GM23248 (cell line): ENCODE data around the gene LRRC8E. TPM values are rescaled to one million over a fixed set of nuclear protein-coding genes. Genes with fewer than 3 reads are reported as not detected.

Experiments used
- DNase-seq: peaks from one replicate; pipeline ENCODE4 v3.0.0-alpha.2; 2015
- H2AFZ ChIP-seq: fragments of 200-600 bp; sonication (generic); 2 replicates; pipeline ENCODE4 v1.6.1; 2016; ENCODE audit warnings: antibody characterized with exemption
- H3F3A ChIP-seq: fragments of 200-600 bp; sonication (generic); 2 replicates; pipeline ENCODE4 v1.6.1; 2016; ENCODE audit warnings: mild to moderate bottlenecking, antibody characterized with exemption, mixed run types; ENCODE audit not compliant: insufficient read depth
- H3K27ac ChIP-seq: fragments of 200-600 bp; sonication (generic); 2 replicates; pipeline ENCODE4 v1.5.1; 2016; ENCODE audit warnings: mild to moderate bottlenecking
- H3K27me3 ChIP-seq: fragments of 200-600 bp; sonication (generic); replicated peaks from 2 replicates; pipeline ENCODE4 v1.6.1; 2016; ENCODE audit warnings: mild to moderate bottlenecking; ENCODE audit not compliant: insufficient read depth
- H3K36me3 ChIP-seq: fragments of 200-600 bp; sonication (generic); 2 replicates; pipeline ENCODE4 v1.6.1; 2016; ENCODE audit warnings: low read depth, mild to moderate bottlenecking
- H3K4me1 ChIP-seq: fragments of 200-600 bp; sonication (generic); 2 replicates; pipeline ENCODE4 v1.6.1; 2016; ENCODE audit warnings: mild to moderate bottlenecking; ENCODE audit not compliant: insufficient read depth
- H3K4me2 ChIP-seq: fragments of 200-600 bp; sonication (generic); one replicate; pipeline ENCODE4 v1.6.1; 2016; ENCODE audit warnings: mild to moderate bottlenecking; ENCODE audit not compliant: unreplicated experiment
- H3K4me3 ChIP-seq: fragments of 200-600 bp; sonication (generic); 2 replicates; pipeline ENCODE4 v1.5.1; 2016; ENCODE audit warnings: mild to moderate bottlenecking
- H3K79me2 ChIP-seq: fragments of 200-600 bp; sonication (generic); 2 replicates; pipeline ENCODE4 v1.6.1; 2016; ENCODE audit warnings: mild to moderate bottlenecking; ENCODE audit not compliant: insufficient read depth
- H3K9ac ChIP-seq: fragments of 200-600 bp; sonication (generic); 2 replicates; pipeline ENCODE4 v1.6.1; 2016; ENCODE audit warnings: mild to moderate bottlenecking
- H3K9me2 ChIP-seq: fragments of 200-600 bp; sonication (generic); 2 replicates; pipeline ENCODE4 v1.6.1; 2016; ENCODE audit warnings: mixed run types, mild to moderate bottlenecking, moderate library complexity; ENCODE audit not compliant: insufficient read depth
- H3K9me3 ChIP-seq: fragments of 200-600 bp; sonication (generic); one replicate; pipeline ENCODE4 v1.6.1; 2017; ENCODE audit warnings: low read depth
- H4K20me1 ChIP-seq: fragments of 200-600 bp; sonication (generic); 2 replicates; pipeline ENCODE4 v1.6.0; 2016; ENCODE audit not compliant: insufficient read depth
- EZH2 ChIP-seq: fragments of 200-600 bp; sonication (generic); IDR thresholded peaks from 2 replicates; pipeline ENCODE4 v1.6.1; 2018; ENCODE audit warnings: antibody characterized with exemption, mild to moderate bottlenecking; ENCODE audit not compliant: insufficient read depth, poor library complexity, severe bottlenecking
- EZH2phosphoT487 ChIP-seq: fragments of 200-600 bp; sonication (generic); IDR thresholded peaks from 2 replicates; pipeline ENCODE4 v1.6.1; 2018; ENCODE audit warnings: antibody characterized with exemption, moderate library complexity, mild to moderate bottlenecking, low read depth; ENCODE audit not compliant: insufficient read depth
- WGBS, 2 experiments: methylation state at CpG; one replicate each; pipeline ENCODE4 v1.1.6; 2015 to 2017; ENCODE audit warnings: low lambda C conversion rate in 2 of 2, low coverage in 1 of 2; ENCODE audit errors: missing lambda C conversion rate in 2 of 2; 5-methylcytosine and 5-hydroxymethylcytosine counted together
- in situ Hi-C: fragments of 300-500 bp; cut with MboI; formaldehyde crosslinking; loops from 2 replicates; pipeline ENCODE4 v1.15.0; 2020
- polyA plus RNA-seq: library from polyadenylated mRNA; unstranded; fragments of >200 nt; fragmentation: Nextera tagmentation; extraction: Ambion mirVana; gene quantifications from 2 replicates; pipeline ENCODE4 v1.2.1, GENCODE V29; 2016
- total RNA-seq: library from RNA; depleted of rRNA; stranded (reverse); fragments of >200 nt; shearing (Covaris generic); gene quantifications from 2 replicates; pipeline ENCODE4 v1.2.3, GENCODE V29; 2014

Gene LRRC8E
- total and polyA plus RNA-seq, 2 experiments from 2014 or later: 3.6 to 3.7 TPM

DNA sequence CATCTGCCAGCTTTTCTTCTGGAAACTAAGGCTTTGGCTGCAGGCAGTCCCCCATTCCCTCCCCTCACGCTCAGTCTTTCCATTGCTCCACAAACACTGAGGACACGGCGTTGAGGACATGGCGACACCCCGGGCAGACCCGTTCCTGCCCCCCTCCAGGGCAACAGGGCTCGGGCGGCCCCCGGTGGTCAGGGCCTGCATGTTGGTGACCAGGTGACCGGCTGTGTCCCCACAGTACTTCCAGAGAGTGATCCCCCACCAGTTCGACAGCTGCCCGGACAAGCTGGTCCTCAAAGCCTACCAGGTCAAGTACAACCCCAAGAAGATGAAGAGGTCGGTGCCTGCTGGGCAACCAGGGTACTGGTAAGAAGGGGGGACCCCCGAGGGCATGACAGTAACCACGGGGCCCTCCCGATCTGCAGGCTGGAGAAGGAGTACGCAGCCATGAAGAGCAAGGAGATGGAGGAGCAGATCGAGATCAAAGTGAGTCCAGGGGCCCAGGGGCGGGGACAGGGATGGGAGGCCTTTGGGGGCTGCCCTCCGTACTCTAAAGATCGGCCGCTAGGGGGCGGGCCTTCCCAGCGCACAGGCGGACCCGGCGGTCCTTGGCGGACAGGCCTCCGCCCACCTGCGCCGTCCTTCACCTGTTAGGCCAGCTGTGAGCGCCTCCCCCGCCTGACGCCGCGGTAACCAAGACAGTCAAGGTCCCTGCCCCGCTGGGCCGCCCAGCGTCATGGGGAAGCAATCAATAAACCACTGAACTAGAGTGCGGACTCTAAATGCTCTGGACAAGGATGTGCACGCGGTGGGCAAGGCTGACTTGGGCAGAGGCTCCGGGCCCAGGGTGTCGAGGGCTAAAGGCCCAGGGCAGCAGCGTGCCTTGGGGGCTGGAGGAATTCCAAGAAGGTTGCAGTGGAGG lies 35.2 kb upstream of the LRRC8E start:
- Histone ChIP-seq H3K9me2 (no peaks in the 10 kb centered on the region), H3K79me2 (no peaks in the 10 kb centered on the region), H3F3A (no peaks in the 10 kb centered on the region), H3K4me1 (no peaks in the 10 kb centered on the region), H3K4me2 (no peak overlapping the region), H3K36me3 (no peaks in the 10 kb centered on the region), H3K9ac (no peak overlapping the region), H3K4me3 (no peak overlapping the region), H3K9me3 (no peaks in the 10 kb centered on the region), H3K27me3 (no peaks in the 10 kb centered on the region), H2AFZ (no peak overlapping the region), H4K20me1 (no peaks in the 10 kb centered on the region), H3K27ac (no peak overlapping the region)
- in situ Hi-C loops: no loop called here
- TF ChIP-seq EZH2phosphoT487: no peak
- TF ChIP-seq EZH2: no peak
- 22 to 34% methylated on average over 32 to 44 of the region's 45 CpGs for WGBS, 2 experiments
- DNase-seq: peak; percentile 70

DNA sequence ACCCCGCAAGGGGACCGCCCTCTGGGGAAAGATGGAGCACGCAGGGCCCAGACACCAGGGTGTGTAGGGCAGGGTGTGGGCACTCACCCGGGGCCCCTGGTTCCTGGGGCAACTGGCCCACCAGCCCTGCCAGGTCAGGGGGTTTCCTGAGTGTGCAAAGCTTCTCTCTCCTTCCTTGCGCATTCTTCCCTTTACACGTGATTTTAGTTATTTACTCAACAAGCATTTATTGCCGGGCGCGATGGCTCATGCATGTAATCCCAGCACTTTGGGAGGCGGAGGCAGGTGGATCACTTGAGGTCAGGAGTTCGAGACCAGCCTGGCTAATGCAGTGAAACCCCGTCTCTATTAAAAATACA lies 34.6 kb upstream of the LRRC8E start:
- no peak overlapping the region for H3K4me3 ChIP-seq
- 80 to 92% methylated on average over 12 of the region's 12 CpGs for WGBS, 2 experiments
- H3K79me2 ChIP-seq: no peaks in the 10 kb centered on the region
- no peak overlapping the region for H3K4me2 ChIP-seq
- H3K9me2 ChIP-seq: no peaks in the 10 kb centered on the region
- no peaks in the 10 kb centered on the region for H3F3A ChIP-seq
- TF ChIP-seq EZH2: no peak
- TF ChIP-seq EZH2phosphoT487: no peak
- in situ Hi-C loops: no loop called here
- H4K20me1 ChIP-seq: no peaks in the 10 kb centered on the region
- H3K27ac ChIP-seq: no peak overlapping the region
- no peak overlapping the region for H2AFZ ChIP-seq
- no peaks in the 10 kb centered on the region for H3K4me1 ChIP-seq
- no peaks in the 10 kb centered on the region for H3K9me3 ChIP-seq
- no peak for DNase-seq
- H3K27me3 ChIP-seq: no peaks in the 10 kb centered on the region
- H3K9ac ChIP-seq: no peak overlapping the region
- H3K36me3 ChIP-seq: no peaks in the 10 kb centered on the region

- H3K4me3 ChIP-seq: no peak overlapping the region
- H4K20me1 ChIP-seq: no peaks in the 10 kb centered on the region
- H3K9me2 ChIP-seq: no peaks in the 10 kb centered on the region
- TF ChIP-seq EZH2: no peak
- no peak for TF ChIP-seq EZH2phosphoT487
- H2AFZ ChIP-seq: no peak overlapping the region
- H3K4me2 ChIP-seq: no peak overlapping the region
- H3K27ac ChIP-seq: no peak overlapping the region
- 89 to 90% methylated on average over 26 of the region's 26 CpGs for WGBS, 2 experiments
- no peaks in the 10 kb centered on the region for H3K27me3 ChIP-seq
- H3K79me2 ChIP-seq: no peaks in the 10 kb centered on the region
- no peaks in the 10 kb centered on the region for H3K36me3 ChIP-seq
- no peak overlapping the region for H3K9ac ChIP-seq
- no peaks in the 10 kb centered on the region for H3K9me3 ChIP-seq
- in situ Hi-C loops: no loop called here
- H3K4me1 ChIP-seq: no peaks in the 10 kb centered on the region
- DNase-seq: no peak
- no peaks in the 10 kb centered on the region for H3F3A ChIP-seq
Measured at GRCh38 chr19:7855426-7856108, 32.7 kb upstream of the LRRC8E start.

DNA sequence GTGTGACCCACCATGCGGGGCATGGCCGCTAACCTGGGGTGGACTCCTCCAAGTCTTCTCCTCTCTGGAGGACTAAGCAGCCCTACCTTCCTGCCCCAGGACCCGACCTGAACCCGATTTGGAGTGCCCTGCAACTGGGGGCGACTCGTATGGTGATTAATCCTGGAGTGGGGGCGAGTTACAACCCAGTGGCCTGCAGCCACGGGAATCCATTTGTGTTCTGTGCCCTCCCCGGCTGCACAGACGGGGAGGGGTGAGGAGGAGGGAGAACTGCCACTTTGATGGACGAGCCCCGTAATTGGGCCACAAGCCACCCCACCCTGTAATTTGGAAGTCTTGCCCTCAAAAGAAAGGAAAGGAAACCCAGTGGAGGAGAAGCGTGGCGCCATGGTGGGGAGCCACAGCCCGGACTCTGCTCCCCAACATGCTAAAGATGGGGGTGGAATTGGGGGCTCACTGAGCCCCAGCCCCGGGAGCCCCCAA lies 32.2 kb upstream of the LRRC8E start:
- TF ChIP-seq EZH2phosphoT487: no peak
- TF ChIP-seq EZH2: no peak
- Histone ChIP-seq H3K4me3 (no peak overlapping the region), H2AFZ (no peak overlapping the region), H3K36me3 (no peaks in the 10 kb centered on the region), H3K27me3 (no peaks in the 10 kb centered on the region), H3K27ac (no peak overlapping the region), H3K9ac (no peak overlapping the region), H3K4me1 (no peaks in the 10 kb centered on the region), H3K79me2 (no peaks in the 10 kb centered on the region), H3K4me2 (no peak overlapping the region), H4K20me1 (no peaks in the 10 kb centered on the region), H3K9me3 (no peaks in the 10 kb centered on the region), H3F3A (no peaks in the 10 kb centered on the region), H3K9me2 (no peaks in the 10 kb centered on the region)
- WGBS, 2 experiments: 79 to 81% methylated on average over 16 of the region's 16 CpGs
- DNase-seq: peak; percentile 29
- in situ Hi-C loops: no loop called here
